ENCODE measurements around the gene GPR137C. TPM values are rescaled to one million over a fixed set of nuclear protein-coding genes. Genes with fewer than 3 reads are reported as not detected.

GPR137C gene
- total RNA-seq, 2 donors from 2014 or later = 0.14 to 0.99 TPM

DNA sequence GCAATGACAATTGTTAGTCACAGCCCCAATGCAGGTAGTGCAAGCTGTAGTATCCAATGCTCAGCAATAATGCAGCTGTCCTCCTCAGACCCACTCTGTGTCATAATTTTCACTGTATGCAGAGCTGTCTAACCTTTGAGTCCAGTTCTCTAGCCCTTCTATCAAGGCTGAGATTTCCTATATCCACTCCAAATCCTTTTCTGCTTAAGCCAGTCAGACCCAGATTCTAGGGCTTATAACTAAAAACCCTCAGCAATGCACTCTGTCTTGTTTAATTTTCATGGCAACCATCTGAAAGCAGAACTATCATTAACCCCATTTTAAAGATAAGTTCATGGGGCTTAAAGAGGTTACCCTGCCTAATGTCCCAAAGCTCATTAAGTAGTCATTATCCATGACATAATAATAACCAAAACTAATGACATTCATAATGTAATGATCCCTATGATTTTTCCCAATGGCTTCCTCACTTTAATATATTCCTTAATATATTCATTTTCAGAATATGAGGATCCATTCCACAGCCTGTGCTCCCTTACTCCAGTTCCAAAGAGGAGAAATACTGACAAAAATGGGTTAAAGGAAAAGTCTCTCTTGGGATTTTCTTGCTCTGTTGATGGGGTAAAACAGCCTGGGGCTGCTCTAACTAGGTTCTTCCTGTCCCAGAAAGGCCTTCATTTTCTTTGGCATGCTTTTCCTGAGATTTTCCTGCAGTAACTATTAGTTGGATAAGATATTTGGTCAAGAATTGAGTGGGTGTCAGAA is 29.9 kb upstream of the GPR137C start:
- Histone ChIP-seq H3K4me3 (no peak overlapping the region), H3K27ac (no peak overlapping the region), H3K27me3 (replicated peaks; ENCODE audit: insufficient read depth) (no peaks in the 10 kb centered on the region), H3K36me3 (no peaks in the 10 kb centered on the region), H3K4me1 (ENCODE audit: control insufficient read depth in 1 of 2, low read depth in 2 of 2) (no peaks in the 10 kb centered on the region), H3K9me3 (no peaks in the 10 kb centered on the region)
- ATAC-seq (ENCODE audit: insufficient number of reproducible peaks, low FRiP score, low read depth) = no peak
- TF ChIP-seq, protein P1, sequence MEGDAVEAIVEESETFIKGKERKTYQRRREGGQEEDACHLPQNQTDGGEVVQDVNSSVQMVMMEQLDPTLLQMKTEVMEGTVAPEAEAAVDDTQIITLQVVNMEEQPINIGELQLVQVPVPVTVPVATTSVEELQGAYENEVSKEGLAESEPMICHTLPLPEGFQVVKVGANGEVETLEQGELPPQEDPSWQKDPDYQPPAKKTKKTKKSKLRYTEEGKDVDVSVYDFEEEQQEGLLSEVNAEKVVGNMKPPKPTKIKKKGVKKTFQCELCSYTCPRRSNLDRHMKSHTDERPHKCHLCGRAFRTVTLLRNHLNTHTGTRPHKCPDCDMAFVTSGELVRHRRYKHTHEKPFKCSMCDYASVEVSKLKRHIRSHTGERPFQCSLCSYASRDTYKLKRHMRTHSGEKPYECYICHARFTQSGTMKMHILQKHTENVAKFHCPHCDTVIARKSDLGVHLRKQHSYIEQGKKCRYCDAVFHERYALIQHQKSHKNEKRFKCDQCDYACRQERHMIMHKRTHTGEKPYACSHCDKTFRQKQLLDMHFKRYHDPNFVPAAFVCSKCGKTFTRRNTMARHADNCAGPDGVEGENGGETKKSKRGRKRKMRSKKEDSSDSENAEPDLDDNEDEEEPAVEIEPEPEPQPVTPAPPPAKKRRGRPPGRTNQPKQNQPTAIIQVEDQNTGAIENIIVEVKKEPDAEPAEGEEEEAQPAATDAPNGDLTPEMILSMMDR (IDR thresholded peaks at IDR 0.05) = no peak
- no peak for DNase-seq (ENCODE audit: low spot score)

DNA sequence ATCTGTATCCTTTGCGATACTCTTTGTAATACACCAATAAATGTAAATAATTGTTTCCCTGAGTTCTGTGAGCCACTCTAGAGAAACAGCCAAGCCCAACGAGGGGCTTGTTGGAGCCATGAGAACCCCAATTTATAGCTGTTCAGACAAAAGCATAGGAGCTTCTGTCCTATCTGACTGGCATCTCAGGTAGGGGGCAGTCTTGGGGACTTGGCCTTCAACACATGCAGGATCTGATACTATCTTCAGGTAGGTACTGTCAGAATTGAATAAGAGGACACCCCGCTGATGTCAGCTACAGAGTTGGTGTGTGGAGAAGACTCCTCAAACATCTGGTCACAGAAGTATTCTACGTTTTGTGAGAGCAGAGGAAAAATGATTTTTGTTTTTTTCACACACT is 25.6 kb upstream of the GPR137C start:
- H3K36me3 ChIP-seq = no peaks in the 10 kb centered on the region
- TF ChIP-seq, protein P1 (IDR thresholded peaks at IDR 0.05) = no peak
- ATAC-seq (ENCODE audit: insufficient number of reproducible peaks, low FRiP score, low read depth) = peak; percentile 43
- no peaks in the 10 kb centered on the region for H3K9me3 ChIP-seq
- DNase-seq (ENCODE audit: low spot score) = no peak
- no peak overlapping the region for H3K27ac ChIP-seq
- no peak overlapping the region for H3K4me3 ChIP-seq
- H3K4me1 ChIP-seq (ENCODE audit: control insufficient read depth in 1 of 2, low read depth in 2 of 2) = no peaks in the 10 kb centered on the region
- no peaks in the 10 kb centered on the region for H3K27me3 ChIP-seq (replicated peaks; ENCODE audit: insufficient read depth)

DNA sequence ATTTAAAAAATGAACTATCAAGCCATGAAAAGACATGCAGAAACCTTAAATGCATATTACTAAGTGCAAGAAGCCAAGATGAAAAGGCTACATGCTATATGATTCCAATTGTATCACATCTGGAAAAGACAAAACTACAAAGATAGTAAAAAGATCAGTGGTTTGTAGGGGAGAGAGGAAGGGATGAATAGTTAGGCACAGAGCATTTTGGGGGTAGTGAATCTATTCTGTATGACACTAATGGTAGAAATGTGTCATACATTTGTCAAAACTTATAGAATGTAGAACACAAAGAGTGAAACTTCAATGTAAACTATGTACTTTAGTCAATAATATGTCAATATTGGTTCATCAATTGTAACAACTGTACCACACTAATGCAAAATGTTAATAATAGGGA is 21.2 kb upstream of the GPR137C start:
- peaks cover 6% of the 10 kb centered on the region for H3K36me3 ChIP-seq
- no peaks in the 10 kb centered on the region for H3K4me1 ChIP-seq (ENCODE audit: control insufficient read depth in 1 of 2, low read depth in 2 of 2)
- no peak for ATAC-seq (ENCODE audit: insufficient number of reproducible peaks, low FRiP score, low read depth)
- DNase-seq (ENCODE audit: low spot score) = no peak
- no peak overlapping the region for H3K27ac ChIP-seq
- TF ChIP-seq, protein P1 (IDR thresholded peaks at IDR 0.05) = no peak
- no peaks in the 10 kb centered on the region for H3K27me3 ChIP-seq (replicated peaks; ENCODE audit: insufficient read depth)
- no peaks in the 10 kb centered on the region for H3K9me3 ChIP-seq
- H3K4me3 ChIP-seq = no peak overlapping the region

DNA sequence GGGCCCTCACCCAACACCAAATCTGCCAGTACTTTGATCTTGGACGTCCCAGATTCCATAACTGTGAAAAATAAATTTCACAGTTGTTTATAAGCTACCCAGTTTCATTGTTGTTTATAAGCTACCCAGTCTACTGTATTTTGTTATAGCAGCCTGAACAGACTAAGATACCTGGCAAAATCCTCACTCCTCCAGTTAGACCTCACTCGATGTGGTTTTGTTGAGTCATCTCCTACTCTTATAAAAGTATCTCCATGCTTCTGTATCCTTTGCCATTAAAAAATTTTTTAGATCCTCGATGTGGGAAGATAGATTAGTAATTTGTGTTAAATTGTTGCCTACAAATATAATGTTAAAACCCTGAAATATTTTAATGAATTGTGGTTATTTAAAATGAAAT is 16.4 kb upstream of the GPR137C start:
- Histone ChIP-seq H3K9me3 (no peaks in the 10 kb centered on the region), H3K36me3 (peaks cover 20% of the 10 kb centered on the region), H3K27me3 (replicated peaks; ENCODE audit: insufficient read depth) (no peaks in the 10 kb centered on the region), H3K27ac (no peak overlapping the region), H3K4me1 (ENCODE audit: control insufficient read depth in 1 of 2, low read depth in 2 of 2) (no peaks in the 10 kb centered on the region), H3K4me3 (no peak overlapping the region)
- DNase-seq (ENCODE audit: low spot score) (no peak), ATAC-seq (ENCODE audit: insufficient number of reproducible peaks, low FRiP score, low read depth) (no peak)
- TF ChIP-seq, protein P1 (IDR thresholded peaks at IDR 0.05) = no peak

DNA sequence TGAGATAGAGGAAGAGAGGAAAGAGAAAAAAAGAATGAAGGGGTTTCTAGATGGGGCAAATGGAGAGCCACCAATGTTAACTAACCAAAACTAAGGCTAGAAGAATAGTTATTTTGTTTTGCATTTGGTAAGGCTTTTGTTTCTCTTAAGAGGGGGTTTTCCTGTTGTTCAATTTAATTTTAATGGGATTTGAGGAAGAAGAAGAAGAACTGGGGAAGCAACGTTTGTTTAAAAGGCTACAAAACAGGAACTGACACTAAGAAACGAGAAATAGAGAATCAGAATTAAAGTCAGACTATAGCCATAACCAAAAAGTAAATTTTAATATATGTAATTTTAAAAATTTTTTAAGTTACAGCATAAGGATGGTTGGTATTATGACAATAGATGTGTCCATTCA is 14.0 kb upstream of the GPR137C start:
- Histone ChIP-seq H3K27me3 (replicated peaks; ENCODE audit: insufficient read depth) (no peaks in the 10 kb centered on the region), H3K4me1 (ENCODE audit: control insufficient read depth in 1 of 2, low read depth in 2 of 2) (no peaks in the 10 kb centered on the region), H3K27ac (no peak overlapping the region), H3K4me3 (no peak overlapping the region), H3K36me3 (peaks cover 24% of the 10 kb centered on the region), H3K9me3 (no peaks in the 10 kb centered on the region)
- TF ChIP-seq, protein P1 (IDR thresholded peaks at IDR 0.05) = no peak
- ATAC-seq (ENCODE audit: insufficient number of reproducible peaks, low FRiP score, low read depth) (no peak), DNase-seq (ENCODE audit: low spot score) (no peak)

All from thoracic aorta (tissue), 2 donors.